ENCODE measurements around the gene MARK2. TPM values are rescaled to one million over a fixed set of nuclear protein-coding genes. Genes with fewer than 3 reads are reported as not detected.

MARK2 gene
- total RNA-seq, 4 donors from 2014 or later = 34.7 to 82.9 (median 72.1) TPM

DNA sequence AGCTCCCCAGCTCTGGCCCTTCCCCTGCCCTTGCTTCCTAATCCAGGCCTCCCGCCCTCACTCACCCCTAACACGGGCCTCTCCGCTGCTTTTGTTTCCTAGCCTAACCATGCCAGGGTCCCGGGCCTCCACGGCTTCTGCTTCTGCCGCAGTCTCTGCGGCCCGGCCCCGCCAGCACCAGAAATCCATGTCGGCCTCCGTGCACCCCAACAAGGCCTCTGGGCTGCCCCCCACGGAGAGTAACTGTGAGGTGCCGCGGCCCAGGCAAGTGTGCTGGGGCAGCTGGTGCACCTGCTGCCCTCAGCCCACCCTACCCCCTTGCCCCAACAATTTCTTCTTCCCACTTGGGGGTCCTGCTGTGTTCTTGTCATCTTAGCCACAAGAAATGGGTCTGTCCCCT is 65.0 kb downstream of the MARK2 start:
- Histone ChIP-seq H3K27me3 (no peaks in the 10 kb centered on the region), H3K9me3 (no peaks in the 10 kb centered on the region), H3K36me3 (peaks cover 0 to 97% (median 2%) of the 10 kb centered on the region in 3 donors), H3K4me3 (no peak overlapping the region), H3K4me1 (no peaks in the 10 kb centered on the region), H3K27ac (no peak overlapping the region)
- no peak for TF ChIP-seq POLR2A (IDR thresholded peaks at IDR 0.05)
- TF ChIP-seq CTCF (IDR thresholded peaks at IDR 0.05) = no peak
- DNase-seq = no peak

- Histone ChIP-seq H3K27ac (no peak overlapping the region), H3K36me3 (peaks cover 0 to 97% (median 2%) of the 10 kb centered on the region in 3 donors), H3K4me1 (no peaks in the 10 kb centered on the region), H3K4me3 (no peak overlapping the region), H3K9me3 (no peaks in the 10 kb centered on the region), H3K27me3 (no peaks in the 10 kb centered on the region)
- no peak for DNase-seq
- TF ChIP-seq CTCF (IDR thresholded peaks at IDR 0.05) = no peak
- no peak for TF ChIP-seq POLR2A (IDR thresholded peaks at IDR 0.05)
These were observed 65.8 kb downstream of the MARK2 start for GRCh38 chr11:63904743-63905142.

DNA sequence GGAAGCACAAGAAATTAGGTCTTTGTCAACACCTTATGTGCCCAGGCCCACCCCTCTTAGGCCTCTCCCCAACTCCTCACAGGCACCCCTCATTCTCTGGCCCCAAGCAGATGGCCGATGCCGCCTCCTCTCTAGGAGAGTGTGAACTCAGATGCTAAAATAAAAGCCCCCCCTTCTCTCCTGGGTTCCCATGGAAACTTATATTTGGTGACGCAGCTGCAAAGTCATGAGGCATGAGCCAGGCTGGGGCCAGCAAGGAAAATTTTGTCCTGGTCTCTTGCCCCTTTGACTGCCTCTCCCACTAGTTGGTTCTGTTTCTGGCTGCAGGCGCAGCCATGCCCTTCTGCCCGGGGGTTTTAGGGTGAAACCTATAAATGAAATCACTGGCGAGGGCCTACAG is 66.3 kb downstream of the MARK2 start:
- Histone ChIP-seq H3K4me3 (no peak overlapping the region), H3K36me3 (peaks cover 0 to 97% (median 2%) of the 10 kb centered on the region in 3 donors), H3K4me1 (no peaks in the 10 kb centered on the region), H3K27ac (no peak overlapping the region), H3K9me3 (no peaks in the 10 kb centered on the region), H3K27me3 (no peaks in the 10 kb centered on the region)
- no peak for DNase-seq
- TF ChIP-seq POLR2A (IDR thresholded peaks at IDR 0.05) (no peak), CTCF (IDR thresholded peaks at IDR 0.05) (no peak)

GRCh38 chr11:63906087-63906486 is 67.2 kb downstream of the MARK2 start:
- TF ChIP-seq CTCF (IDR thresholded peaks at IDR 0.05) (no peak), POLR2A (IDR thresholded peaks at IDR 0.05) (no peak)
- no peaks in the 10 kb centered on the region for H3K4me1 ChIP-seq
- no peak overlapping the region for H3K27ac ChIP-seq
- H3K27me3 ChIP-seq = no peaks in the 10 kb centered on the region
- no peaks in the 10 kb centered on the region for H3K9me3 ChIP-seq
- no peak overlapping the region for H3K4me3 ChIP-seq
- H3K36me3 ChIP-seq = peaks cover 0 to 91% (median 2%) of the 10 kb centered on the region in 3 donors
- no peak for DNase-seq

- H3K27me3 ChIP-seq = no peaks in the 10 kb centered on the region
- TF ChIP-seq POLR2A (IDR thresholded peaks at IDR 0.05) (no peak), CTCF (IDR thresholded peaks at IDR 0.05) (peak in 4 of 6 experiments; percentile 11 to 42 (median 16))
- H3K9me3 ChIP-seq = no peaks in the 10 kb centered on the region
- no peak overlapping the region for H3K27ac ChIP-seq
- no peak overlapping the region for H3K4me3 ChIP-seq
- DNase-seq = peak in 2 of 3 donors; percentile 38 to 68
- no peaks in the 10 kb centered on the region for H3K4me1 ChIP-seq
- H3K36me3 ChIP-seq = peaks cover 0 to 89% (median 2%) of the 10 kb centered on the region in 3 donors
These were observed 67.7 kb downstream of the MARK2 start for GRCh38 chr11:63906585-63906984.

GRCh38 chr11:63907063-63907462 is 68.2 kb downstream of the MARK2 start:
- DNase-seq = no peak
- H3K27me3 ChIP-seq = no peaks in the 10 kb centered on the region
- peaks cover 0 to 84% (median 2%) of the 10 kb centered on the region in 3 donors for H3K36me3 ChIP-seq
- H3K4me3 ChIP-seq = no peak overlapping the region
- H3K4me1 ChIP-seq = no peaks in the 10 kb centered on the region
- TF ChIP-seq POLR2A (IDR thresholded peaks at IDR 0.05) = no peak
- no peak for TF ChIP-seq CTCF (IDR thresholded peaks at IDR 0.05)
- H3K9me3 ChIP-seq = no peaks in the 10 kb centered on the region
- H3K27ac ChIP-seq = no peak overlapping the region

Measured in Peyer's patch (tissue), 4 donors.